Embryonic facial prominence (tissue), 1 donor: ENCODE data around the gene MLNR.

Experiments used
- DNase-seq: peaks from one replicate; pipeline ENCODE4 v3.0.0-alpha.2; 2016; ENCODE audit errors: extremely low spot score

MLNR gene, protein sequence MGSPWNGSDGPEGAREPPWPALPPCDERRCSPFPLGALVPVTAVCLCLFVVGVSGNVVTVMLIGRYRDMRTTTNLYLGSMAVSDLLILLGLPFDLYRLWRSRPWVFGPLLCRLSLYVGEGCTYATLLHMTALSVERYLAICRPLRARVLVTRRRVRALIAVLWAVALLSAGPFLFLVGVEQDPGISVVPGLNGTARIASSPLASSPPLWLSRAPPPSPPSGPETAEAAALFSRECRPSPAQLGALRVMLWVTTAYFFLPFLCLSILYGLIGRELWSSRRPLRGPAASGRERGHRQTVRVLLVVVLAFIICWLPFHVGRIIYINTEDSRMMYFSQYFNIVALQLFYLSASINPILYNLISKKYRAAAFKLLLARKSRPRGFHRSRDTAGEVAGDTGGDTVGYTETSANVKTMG

DNA sequence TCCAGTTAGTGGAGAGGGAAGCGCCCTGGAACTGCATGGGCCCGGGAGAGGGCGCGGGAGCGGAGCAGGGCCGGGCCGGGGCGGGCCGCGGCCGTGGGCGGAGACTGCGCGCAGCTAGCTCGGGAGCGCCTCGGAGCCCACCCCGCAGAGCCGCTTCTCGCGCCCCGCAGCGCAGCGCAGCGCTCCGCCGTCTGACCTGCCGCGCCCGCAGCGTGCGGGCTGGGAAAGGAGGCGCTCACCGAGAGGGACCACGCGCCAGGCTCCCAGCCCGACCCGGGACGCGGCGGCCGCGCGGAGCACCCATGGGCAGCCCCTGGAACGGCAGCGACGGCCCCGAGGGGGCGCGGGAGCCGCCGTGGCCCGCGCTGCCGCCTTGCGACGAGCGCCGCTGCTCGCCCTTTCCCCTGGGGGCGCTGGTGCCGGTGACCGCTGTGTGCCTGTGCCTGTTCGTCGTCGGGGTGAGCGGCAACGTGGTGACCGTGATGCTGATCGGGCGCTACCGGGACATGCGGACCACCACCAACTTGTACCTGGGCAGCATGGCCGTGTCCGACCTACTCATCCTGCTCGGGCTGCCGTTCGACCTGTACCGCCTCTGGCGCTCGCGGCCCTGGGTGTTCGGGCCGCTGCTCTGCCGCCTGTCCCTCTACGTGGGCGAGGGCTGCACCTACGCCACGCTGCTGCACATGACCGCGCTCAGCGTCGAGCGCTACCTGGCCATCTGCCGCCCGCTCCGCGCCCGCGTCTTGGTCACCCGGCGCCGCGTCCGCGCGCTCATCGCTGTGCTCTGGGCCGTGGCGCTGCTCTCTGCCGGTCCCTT lies at the start of gene MLNR:
MLNR (plus strand) TSS at position 303 of the 820 bp plus-strand sequence; CDS start at position 303, 0 bp downstream.
- no peak for DNase-seq

DNA sequence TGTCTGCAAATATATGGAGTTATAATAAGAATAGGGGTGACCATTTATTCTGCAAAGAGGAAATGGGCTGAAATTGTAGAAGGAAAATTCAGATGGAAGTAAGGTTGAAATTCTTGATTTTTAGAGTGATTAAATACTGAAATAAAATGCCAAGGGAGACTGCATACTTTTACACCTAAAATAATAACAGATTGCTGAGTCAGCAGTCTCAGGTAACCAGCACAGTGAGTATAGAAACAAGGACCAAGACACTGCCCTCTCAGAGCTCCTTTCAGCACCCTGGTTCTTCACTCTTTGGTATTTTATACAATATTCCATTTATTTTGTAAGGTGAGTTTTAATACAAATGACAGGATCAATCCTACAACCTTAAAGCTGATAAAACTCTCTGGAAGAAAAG lies 48.8 kb upstream of the MLNR start:
- DNase-seq = no peak

DNA sequence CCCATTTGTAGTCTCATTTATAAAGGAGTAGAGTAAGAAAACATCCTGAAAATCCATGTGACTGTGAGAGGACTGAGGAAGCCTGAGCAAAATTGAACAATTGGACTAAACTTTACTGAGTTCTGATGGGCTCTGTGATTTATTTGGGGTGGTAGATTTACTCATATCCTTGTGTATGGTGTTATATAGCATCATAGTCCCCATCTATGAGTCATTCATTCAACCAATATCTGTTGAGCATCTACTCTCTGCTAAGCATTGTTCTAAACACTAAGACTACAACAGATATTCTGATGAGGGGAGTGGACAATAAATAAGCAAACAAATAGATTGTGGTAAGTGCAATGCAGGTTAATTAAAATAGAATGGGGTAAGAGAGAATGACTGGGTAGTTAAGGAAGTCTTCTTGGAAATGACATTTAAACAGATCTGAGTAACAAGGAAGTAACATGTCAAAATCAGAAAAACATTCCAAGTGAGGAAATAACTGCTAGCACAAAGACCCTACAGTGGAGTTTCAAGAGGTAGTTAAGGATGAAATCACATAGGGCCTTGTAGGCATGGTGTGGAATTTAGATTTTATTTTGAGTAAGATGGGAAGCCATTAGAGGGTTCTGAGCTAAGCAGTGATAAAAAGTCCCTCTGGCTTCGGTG lies 36.3 kb upstream of the MLNR start:
- DNase-seq = no peak

GRCh38 chr13:49184621-49185020 lies 35.5 kb upstream of the MLNR start:
- no peak for DNase-seq

DNA sequence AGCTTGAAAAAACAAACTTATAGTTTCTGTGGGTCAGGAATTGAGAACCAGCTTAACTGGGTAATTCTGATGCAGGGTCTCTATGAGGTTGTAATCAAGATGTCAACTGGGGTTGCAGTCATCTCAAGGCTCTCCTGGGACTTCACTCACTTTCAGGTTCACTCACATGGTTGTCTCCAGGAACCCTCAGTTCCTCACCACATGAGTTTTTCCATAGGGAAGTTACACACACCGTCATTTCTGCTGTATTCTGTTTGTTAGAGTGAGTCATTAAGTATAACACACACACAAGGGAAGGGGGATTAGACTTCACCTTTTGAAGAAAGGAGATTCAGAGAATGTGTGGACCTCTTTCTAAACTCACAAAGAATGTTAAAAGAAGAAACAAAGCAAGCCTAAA lies 34.9 kb upstream of the MLNR start:
- no peak for DNase-seq

DNA sequence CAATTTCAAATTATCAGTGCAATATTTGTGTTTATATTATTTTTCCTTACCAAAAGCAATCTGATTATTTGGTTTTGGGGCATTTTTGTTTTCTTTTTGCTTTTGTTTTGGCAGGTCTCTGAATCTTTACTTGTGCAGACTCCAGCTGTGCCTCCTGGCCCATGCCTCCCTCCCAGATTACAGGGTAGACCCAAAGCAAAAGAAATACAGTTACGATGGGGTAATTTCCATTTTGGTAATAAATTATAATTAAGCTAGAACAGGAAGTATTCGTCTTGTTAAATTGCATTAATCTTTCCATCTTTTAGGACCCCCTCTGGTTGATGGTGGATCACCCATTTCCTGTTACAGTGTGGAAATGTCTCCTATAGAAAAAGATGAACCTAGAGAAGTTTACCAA lies 29.2 kb upstream of the MLNR start:
- DNase-seq = no peak

DNA sequence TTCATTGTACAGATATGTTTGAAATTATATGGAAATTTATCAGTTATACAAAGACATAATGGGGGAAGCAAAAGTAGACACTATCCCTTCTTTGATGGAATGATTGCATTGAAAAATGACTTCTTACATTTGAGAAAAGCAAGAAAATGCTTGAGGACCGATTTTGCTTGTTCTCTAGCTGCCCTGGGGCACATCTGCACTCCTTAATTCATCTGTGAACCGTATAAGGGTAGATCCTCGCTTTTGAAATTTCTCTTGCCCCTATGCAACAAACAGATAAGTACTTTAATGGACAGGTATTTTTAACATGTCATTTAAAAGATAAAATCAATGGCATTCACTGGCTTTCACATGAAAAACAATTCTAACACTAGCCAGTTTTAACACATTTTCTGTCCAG lies 13.5 kb upstream of the MLNR start:
- no peak for DNase-seq

GRCh38 chr13:49208619-49209018 lies 11.5 kb upstream of the MLNR start:
- no peak for DNase-seq

- no peak for DNase-seq
Measured at GRCh38 chr13:49210114-49210513, 10.0 kb upstream of the MLNR start.

DNA sequence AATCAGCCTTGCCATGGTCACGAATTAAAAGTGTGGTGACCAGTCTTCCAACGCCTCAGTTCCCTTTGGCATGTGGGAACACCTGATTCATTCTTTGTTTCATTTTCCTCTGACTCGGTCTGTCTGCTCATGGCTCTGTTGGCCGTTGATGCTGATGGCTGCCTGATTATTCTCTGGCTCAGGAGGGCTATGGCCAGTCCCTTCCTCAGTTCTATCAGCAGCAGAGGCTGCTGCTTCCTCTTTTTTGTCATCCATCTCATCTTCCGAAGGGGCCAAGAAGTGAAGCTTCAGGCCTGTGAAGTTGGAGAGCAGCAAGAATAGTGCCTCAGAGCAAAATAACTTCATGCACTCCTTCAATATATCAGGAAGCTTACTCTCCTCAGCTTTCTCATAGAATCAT lies 9.5 kb upstream of the MLNR start:
- no peak for DNase-seq

DNA sequence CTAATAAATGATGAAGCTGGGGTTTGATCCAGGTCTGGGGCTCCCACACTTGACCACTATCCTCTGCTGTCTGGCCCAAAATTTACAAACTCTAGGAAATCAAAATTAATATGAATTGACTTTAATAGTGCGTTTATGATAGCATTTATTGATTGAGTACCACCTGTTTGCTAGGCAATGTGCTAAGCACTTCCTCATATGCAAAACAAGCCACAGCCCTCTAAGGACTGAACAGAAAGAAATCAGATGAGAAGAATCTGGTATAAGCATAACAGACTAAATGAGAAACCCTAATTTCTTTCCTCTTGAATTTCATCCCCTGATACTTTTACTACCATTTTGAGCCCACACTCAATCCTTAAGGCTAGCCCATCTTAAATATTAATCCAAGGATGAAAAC lies 6.6 kb upstream of the MLNR start:
- DNase-seq = no peak

- DNase-seq = no peak
Measured at GRCh38 chr13:49213997-49214916, 5.9 kb upstream of the MLNR start.

DNA sequence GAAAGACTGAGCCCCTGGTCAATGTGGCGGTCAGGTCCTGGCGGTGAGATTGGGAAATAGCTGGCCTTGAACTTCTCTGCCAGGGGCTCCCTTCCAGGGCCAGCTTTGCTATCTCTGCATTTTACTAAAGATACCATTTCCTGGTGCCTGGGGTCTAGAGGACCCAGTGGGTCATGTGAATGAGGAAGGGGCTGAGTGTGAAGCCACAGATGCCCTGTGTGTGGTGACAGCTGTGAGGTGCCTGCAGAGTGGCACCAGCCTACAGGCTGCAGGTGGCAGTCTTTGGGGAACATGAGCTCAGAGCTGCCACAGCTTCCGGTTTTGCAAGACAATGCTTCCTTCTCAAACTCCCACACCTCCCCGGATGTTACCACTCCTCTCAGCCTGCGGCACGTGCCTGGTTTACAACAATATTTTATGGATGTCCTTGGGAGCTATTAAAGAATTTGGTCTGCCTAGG lies 5.2 kb upstream of the MLNR start:
- no peak for DNase-seq

DNA sequence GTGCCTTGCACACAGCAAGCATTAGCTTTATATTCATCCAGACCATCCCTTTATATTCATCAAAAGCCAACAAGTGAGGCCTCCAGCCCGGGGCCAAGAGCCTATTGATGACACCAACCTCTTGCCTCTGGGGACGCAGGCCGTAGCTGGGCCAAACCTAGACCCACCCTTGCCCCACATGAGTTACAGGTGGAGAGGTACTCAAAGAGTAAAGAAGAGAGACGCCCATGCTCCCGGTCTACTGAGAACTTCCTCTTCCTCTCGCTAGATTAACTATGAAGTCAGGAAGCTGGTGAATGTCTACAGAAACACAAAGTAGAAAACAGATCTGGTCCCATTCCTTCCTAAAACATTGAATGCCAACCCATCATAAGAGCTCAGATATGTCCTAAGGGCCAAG lies 3.8 kb upstream of the MLNR start:
- DNase-seq = no peak

- no peak for DNase-seq
Measured at GRCh38 chr13:49217962-49218492, 2.1 kb upstream of the MLNR start.

- no peak for DNase-seq
Measured at GRCh38 chr13:49218493-49219051, 1.6 kb upstream of the MLNR start.

DNA sequence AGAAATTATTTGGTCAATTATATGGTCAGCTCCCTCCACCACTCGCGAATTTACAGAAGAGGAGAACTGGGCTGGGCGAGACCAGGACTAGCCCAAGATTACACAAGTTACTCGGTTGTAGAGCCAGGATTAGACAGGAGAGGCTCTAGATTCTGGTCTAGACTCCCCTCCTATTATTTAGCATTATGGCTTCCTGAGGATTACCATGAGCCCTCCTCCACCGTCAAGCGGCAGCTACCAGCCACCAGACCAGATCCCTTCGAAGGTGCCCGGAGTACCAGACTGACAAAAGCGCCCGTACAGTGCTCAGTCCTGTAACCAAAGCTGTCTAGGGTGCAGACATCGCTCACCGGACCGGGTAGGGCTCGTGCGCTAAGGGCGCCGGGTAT lies 497 bp upstream of the MLNR start:
- DNase-seq = no peak

DNA sequence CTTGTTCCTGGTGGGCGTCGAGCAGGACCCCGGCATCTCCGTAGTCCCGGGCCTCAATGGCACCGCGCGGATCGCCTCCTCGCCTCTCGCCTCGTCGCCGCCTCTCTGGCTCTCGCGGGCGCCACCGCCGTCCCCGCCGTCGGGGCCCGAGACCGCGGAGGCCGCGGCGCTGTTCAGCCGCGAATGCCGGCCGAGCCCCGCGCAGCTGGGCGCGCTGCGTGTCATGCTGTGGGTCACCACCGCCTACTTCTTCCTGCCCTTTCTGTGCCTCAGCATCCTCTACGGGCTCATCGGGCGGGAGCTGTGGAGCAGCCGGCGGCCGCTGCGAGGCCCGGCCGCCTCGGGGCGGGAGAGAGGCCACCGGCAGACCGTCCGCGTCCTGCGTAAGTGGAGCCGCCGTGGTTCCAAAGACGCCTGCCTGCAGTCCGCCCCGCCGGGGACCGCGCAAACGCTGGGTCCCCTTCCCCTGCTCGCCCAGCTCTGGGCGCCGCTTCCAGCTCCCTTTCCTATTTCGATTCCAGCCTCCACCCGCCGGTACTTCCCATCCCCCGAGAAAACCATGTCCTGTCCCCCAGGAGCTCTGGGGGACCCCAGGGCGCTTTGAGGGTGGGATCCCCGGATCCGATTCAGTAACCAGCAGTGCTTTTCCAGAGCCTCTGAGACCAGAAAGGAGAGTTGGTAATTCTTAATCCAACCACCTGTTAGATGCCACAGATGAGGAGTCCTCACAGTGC lies 885 bp downstream of the MLNR start:
- no peak for DNase-seq

DNA sequence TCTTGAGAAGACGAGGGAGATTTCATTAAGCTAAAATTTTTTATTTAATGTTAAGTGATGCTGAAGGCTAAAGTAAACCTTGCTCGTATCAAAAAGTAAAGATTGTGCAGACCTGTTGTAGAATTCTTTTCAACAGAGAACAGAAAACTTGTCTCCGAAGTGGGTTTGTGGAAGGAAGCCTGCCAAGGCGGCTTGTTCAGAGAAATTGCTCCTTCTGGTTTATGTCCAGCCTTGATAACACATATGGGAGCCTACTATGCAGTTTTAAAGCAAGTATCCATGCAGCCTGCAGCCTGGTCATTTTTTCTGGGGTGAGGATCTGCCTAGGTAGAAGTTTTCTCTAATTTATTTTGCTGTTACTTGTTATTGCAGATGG lies 1.4 kb downstream of the MLNR start:
- no peak for DNase-seq
